Uterus (tissue), 2 donors: ENCODE data around the gene EEF1E1.

ENCODE experiments used
- CTCF ChIP-seq, 4 experiments: fragments of 200-600 bp in 2 of 4; fragments of 450-650 bp in 2 of 4; sonication (generic) in 2 of 4; IDR thresholded peaks; one replicate each; pipeline ENCODE4 v1.5.1; 2016 to 2019; ENCODE audit warnings: antibody characterized with exemption in 4 of 4, mild to moderate bottlenecking in 2 of 4, moderate library complexity in 1 of 4
- POLR2A ChIP-seq, 2 donors: fragments of 450-650 bp; IDR thresholded peaks; one replicate each; pipeline ENCODE4 v1.6.1; 2016; ENCODE audit warnings: antibody characterized with exemption in 2 of 2, mild to moderate bottlenecking in 1 of 2, moderate library complexity in 1 of 2

- no peak for TF ChIP-seq CTCF (IDR thresholded peaks at IDR 0.05)
- TF ChIP-seq POLR2A (IDR thresholded peaks at IDR 0.05) = no peak
These were observed 28.6 kb downstream of the EEF1E1 start for GRCh38 chr6:8073758-8074157.
